Body of pancreas (tissue), 4 donors: ENCODE results near the gene SLC20A1. TPM values are rescaled to one million over a fixed set of nuclear protein-coding genes. Genes with fewer than 3 reads are reported as not detected.

Experiments used
- ATAC-seq: fragments of 150-250 bp; one replicate; pipeline ENCODE4 v1.9.1; 2016
- DNase-seq, 4 donors: peaks; one replicate each; pipeline ENCODE4 v3.0.0-alpha.2; 2019
- H3K27ac ChIP-seq, 4 donors: fragments of 200-600 bp; sonication (generic); 1 replicate in 3 of 4; 2 replicates in 1 of 4; pipeline versions ENCODE4 v1.5.1 to v1.6.1; 2016 to 2019; ENCODE audit warnings: mild to moderate bottlenecking in 1 of 4, mixed read lengths in 1 of 4, moderate library complexity in 1 of 4
- H3K27me3 ChIP-seq, 2 donors: fragments of 200-600 bp; sonication (generic); one replicate each; pipeline ENCODE4 v1.6.0; 2016; ENCODE audit warnings: mild to moderate bottlenecking in 1 of 2
- H3K36me3 ChIP-seq, 2 donors: fragments of 200-600 bp; sonication (generic); replicated peaks in 1 of 2; 2 replicates each; pipeline ENCODE4 v1.5.1; 2016; ENCODE audit warnings: low read depth in 2 of 2; ENCODE audit not compliant: insufficient read depth in 1 of 2
- H3K4me1 ChIP-seq: fragments of 200-600 bp; sonication (generic); one replicate; pipeline ENCODE4 v1.6.0; 2016
- H3K4me3 ChIP-seq, 2 donors: fragments of 200-600 bp; sonication (generic); 1 replicate in 1 of 2; 2 replicates in 1 of 2; pipeline ENCODE4 v1.5.1; 2016 to 2019
- H3K9me3 ChIP-seq, 3 donors: fragments of 200-600 bp; sonication (generic); 1 replicate in 2 of 3; 2 replicates in 1 of 3; pipeline ENCODE4 v1.5.1; 2016
- CTCF ChIP-seq, 7 experiments: fragments of 450-650 bp in 4 of 7; fragments of 200-600 bp in 3 of 7; sonication (generic) in 3 of 7; IDR thresholded peaks; one replicate each; pipeline ENCODE4 v1.5.1; 2016 to 2019; ENCODE audit warnings: antibody characterized with exemption in 7 of 7
- POLR2A ChIP-seq, 3 donors: fragments of 450-650 bp; IDR thresholded peaks; one replicate each; pipeline ENCODE4 v1.6.1; 2016; ENCODE audit warnings: antibody characterized with exemption in 3 of 3, mild to moderate bottlenecking in 2 of 3
- WGBS, 2 donors: methylation state at CpG; one replicate each; pipeline ENCODE4 v1.1.5; 2017; 5-methylcytosine and 5-hydroxymethylcytosine counted together
- intact Hi-C: fragments of 100-400 bp; cut with DNase I; formaldehyde crosslinking; loops from one replicate; pipeline ENCODE4 v1.15.1; 2023
- total RNA-seq, 2 donors: library from RNA; depleted of rRNA; stranded (reverse); fragments of >200 nt; gene quantifications; one replicate each; pipeline ENCODE4 v1.1.0, GENCODE V29; 2016

Gene SLC20A1
- total RNA-seq, 2 donors from 2014 or later, result 20.5 to 50.1 TPM

DNA sequence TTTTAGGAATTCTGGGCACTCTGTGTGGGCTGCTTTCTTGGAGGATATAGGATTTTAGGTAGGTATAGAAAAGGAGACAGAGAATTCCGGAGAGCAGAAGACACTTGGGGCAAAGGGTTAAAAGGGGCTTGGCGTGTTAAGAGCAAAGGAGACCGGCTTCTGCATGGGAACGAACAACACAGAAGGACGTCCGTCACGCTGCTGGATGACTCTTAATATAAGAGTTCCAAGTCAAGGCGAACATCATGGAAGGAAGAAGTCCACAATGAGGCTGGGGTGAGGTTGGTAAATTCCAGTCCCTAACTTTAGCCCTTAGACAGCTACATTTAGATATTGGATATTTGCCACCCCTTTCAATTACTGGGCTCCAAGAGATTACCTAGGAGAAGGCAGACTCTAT is 15.9 kb upstream of the SLC20A1 start:
- ATAC-seq (no peak), DNase-seq (no peak)
- no peaks in the 10 kb centered on the region for H3K9me3 ChIP-seq
- intact Hi-C loops, result loop anchor here (10.0 kb wide), 2 partner anchors 55 to 95 kb away; partner anchors contain the start of gene NT5DC4
- H3K4me1 ChIP-seq, result no peaks in the 10 kb centered on the region
- H3K36me3 ChIP-seq, result no peaks in the 10 kb centered on the region
- WGBS, 2 donors, result 77 to 78% methylated on average over 8 of the region's 8 CpGs
- H3K27me3 ChIP-seq, result no peaks in the 10 kb centered on the region
- TF ChIP-seq POLR2A (IDR thresholded peaks at IDR 0.05), result no peak
- TF ChIP-seq CTCF (IDR thresholded peaks at IDR 0.05), result no peak
- no peak overlapping the region for H3K4me3 ChIP-seq
- no peak overlapping the region for H3K27ac ChIP-seq

DNA sequence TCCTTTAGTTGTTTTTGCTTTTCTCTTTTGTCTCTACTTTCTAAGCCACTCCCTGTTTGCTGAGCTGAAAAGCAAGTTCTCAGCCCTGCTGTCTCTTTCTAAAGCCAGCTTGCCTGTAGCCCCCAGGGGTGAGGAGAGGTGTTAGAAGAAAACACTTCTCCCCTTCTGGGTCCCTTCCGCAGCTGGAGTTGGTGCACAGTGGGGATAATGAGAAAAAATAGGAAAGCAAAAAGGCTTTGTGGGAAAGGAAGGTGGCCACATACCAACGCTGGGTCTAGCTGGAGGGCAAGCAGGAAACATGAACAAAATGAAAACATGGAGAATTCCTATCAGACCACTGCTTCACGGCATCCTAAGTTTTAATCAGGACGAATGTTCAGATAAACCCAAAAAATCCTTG is 15.5 kb upstream of the SLC20A1 start:
- no peaks in the 10 kb centered on the region for H3K27me3 ChIP-seq
- no peak for TF ChIP-seq POLR2A (IDR thresholded peaks at IDR 0.05)
- TF ChIP-seq CTCF (IDR thresholded peaks at IDR 0.05), result no peak
- no peaks in the 10 kb centered on the region for H3K9me3 ChIP-seq
- DNase-seq (no peak), ATAC-seq (no peak)
- no peak overlapping the region for H3K27ac ChIP-seq
- intact Hi-C loops, result loop anchor here (10.0 kb wide), 1 partner anchor 55 kb away; no protein-coding TSS in a partner anchor
- no peaks in the 10 kb centered on the region for H3K36me3 ChIP-seq
- no peaks in the 10 kb centered on the region for H3K4me1 ChIP-seq
- no peak overlapping the region for H3K4me3 ChIP-seq
- WGBS, 2 donors, result 42 to 50% methylated on average over 4 of the region's 4 CpGs

DNA sequence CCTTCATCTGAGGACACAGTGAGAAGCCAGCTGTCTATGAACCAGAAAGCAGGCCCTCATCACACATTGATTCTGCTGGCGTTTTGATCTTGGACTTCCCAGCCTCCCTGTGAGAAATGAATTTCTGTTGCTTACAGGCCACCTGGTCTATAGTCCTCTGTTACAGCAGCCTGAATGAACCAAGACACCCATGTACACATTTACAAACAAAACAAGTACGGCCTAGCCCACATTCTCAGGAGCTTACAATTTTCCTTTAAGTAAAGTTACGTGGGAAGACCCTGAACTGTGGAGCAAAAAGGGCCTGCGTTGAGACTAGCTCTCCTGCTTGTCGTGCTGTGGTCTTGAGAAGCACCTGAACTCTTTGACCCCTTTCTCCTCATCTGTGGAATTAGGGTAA is 12.0 kb upstream of the SLC20A1 start:
- TF ChIP-seq POLR2A (IDR thresholded peaks at IDR 0.05), result no peak
- Histone ChIP-seq H3K9me3 (no peaks in the 10 kb centered on the region), H3K4me3 (no peak overlapping the region), H3K27me3 (no peaks in the 10 kb centered on the region), H3K27ac (no peak overlapping the region), H3K36me3 (no peaks in the 10 kb centered on the region), H3K4me1 (no peaks in the 10 kb centered on the region)
- ATAC-seq (no peak), DNase-seq (no peak)
- intact Hi-C loops, result loop anchor here (10.0 kb wide), 1 partner anchor 51 kb away; no protein-coding TSS in a partner anchor
- WGBS, 2 donors, result 84 to 87% methylated on average over 5 of the region's 5 CpGs

- TF ChIP-seq CTCF (IDR thresholded peaks at IDR 0.05), result no peak
- TF ChIP-seq POLR2A (IDR thresholded peaks at IDR 0.05), result no peak
- DNase-seq, result no peak
- no peak overlapping the region for H3K4me3 ChIP-seq
- no peak overlapping the region for H3K27ac ChIP-seq
- H3K27me3 ChIP-seq, result no peaks in the 10 kb centered on the region
- no peaks in the 10 kb centered on the region for H3K4me1 ChIP-seq
- 82 to 85% methylated on average over 16 of the region's 16 CpGs for WGBS, 2 donors
- ATAC-seq, result no peak
- H3K9me3 ChIP-seq, result no peaks in the 10 kb centered on the region
- H3K36me3 ChIP-seq, result no peaks in the 10 kb centered on the region
- intact Hi-C loops, result loop anchor here (10.0 kb wide), 1 partner anchor 50 kb away; no protein-coding TSS in a partner anchor
Observed at GRCh38 chr2:112634153-112634873, 11.4 kb upstream of the SLC20A1 start.

- TF ChIP-seq POLR2A (IDR thresholded peaks at IDR 0.05) (no peak), CTCF (IDR thresholded peaks at IDR 0.05) (no peak)
- intact Hi-C loops, result loop anchor here (10.0 kb wide), 1 partner anchor 50 kb away; no protein-coding TSS in a partner anchor
- Histone ChIP-seq H3K36me3 (no peaks in the 10 kb centered on the region), H3K27ac (no peak overlapping the region), H3K9me3 (no peaks in the 10 kb centered on the region), H3K4me1 (no peaks in the 10 kb centered on the region), H3K4me3 (no peak overlapping the region), H3K27me3 (no peaks in the 10 kb centered on the region)
- no peak for DNase-seq
- no peak for ATAC-seq
- whole genome bisulfite sequencing, 2 donors, result 87 to 90% methylated on average over 6 of the region's 6 CpGs
Observed at GRCh38 chr2:112634874-112635157, 10.9 kb upstream of the SLC20A1 start.
